ENCODE results near the gene GADD45A. TPM values are rescaled to one million over a fixed set of nuclear protein-coding genes. Genes with fewer than 3 reads are reported as not detected.
"Not testable (repeated sequence)": the region's sequence is repeated elsewhere in the genome, so short reads cannot be mapped to it uniquely, and the experiment has no call there.

GADD45A gene
- total RNA-seq, 1 donor from 2014 or later: 66.0 TPM

GRCh38 chr1:67650061-67650460 is 34.9 kb upstream of the GADD45A start:
- Mint-ChIP-seq H3K27ac (no peak overlapping the region), H3K4me1 (ENCODE audit: unreplicated experiment) (no peaks in the 10 kb centered on the region), H3K27me3 (no peaks in the 10 kb centered on the region), H3K36me3 (no peaks in the 10 kb centered on the region), H3K4me3 (no peak overlapping the region), H3K9me3 (no peaks in the 10 kb centered on the region)
- no peak for TF ChIP-seq CTCF (conservative IDR thresholded peaks at IDR 0.05)
- DNase-seq (ENCODE audit: extremely low spot score, unreplicated experiment): no peak

GRCh38 chr1:67651031-67651430 is 34.0 kb upstream of the GADD45A start:
- H3K27ac Mint-ChIP-seq: no peak overlapping the region
- no peaks in the 10 kb centered on the region for H3K9me3 Mint-ChIP-seq

GRCh38 chr1:67652800-67653199 is 32.2 kb upstream of the GADD45A start:
- H3K36me3 Mint-ChIP-seq: no peaks in the 10 kb centered on the region
- H3K9me3 Mint-ChIP-seq: no peaks in the 10 kb centered on the region
- no peak for DNase-seq (ENCODE audit: extremely low spot score, unreplicated experiment)
- TF ChIP-seq CTCF (conservative IDR thresholded peaks at IDR 0.05): no peak
- H3K27ac Mint-ChIP-seq: no peak overlapping the region
- H3K4me1 Mint-ChIP-seq (ENCODE audit: unreplicated experiment): no peaks in the 10 kb centered on the region
- H3K4me3 Mint-ChIP-seq: no peak overlapping the region
- no peaks in the 10 kb centered on the region for H3K27me3 Mint-ChIP-seq

More at GRCh38 chr1:67651031-67651430, 34.0 kb upstream of the GADD45A start:
- TF ChIP-seq CTCF (conservative IDR thresholded peaks at IDR 0.05): no peak
- no peak overlapping the region for H3K4me3 Mint-ChIP-seq
- H3K36me3 Mint-ChIP-seq: no peaks in the 10 kb centered on the region
- DNase-seq (ENCODE audit: extremely low spot score, unreplicated experiment): no peak
- no peaks in the 10 kb centered on the region for H3K4me1 Mint-ChIP-seq (ENCODE audit: unreplicated experiment)
- no peaks in the 10 kb centered on the region for H3K27me3 Mint-ChIP-seq

- no peak overlapping the region for H3K4me3 Mint-ChIP-seq
- TF ChIP-seq CTCF (conservative IDR thresholded peaks at IDR 0.05): no peak
- no peaks in the 10 kb centered on the region for H3K36me3 Mint-ChIP-seq
- DNase-seq (ENCODE audit: extremely low spot score, unreplicated experiment): no peak
- no peaks in the 10 kb centered on the region for H3K27me3 Mint-ChIP-seq
- H3K9me3 Mint-ChIP-seq: no peaks in the 10 kb centered on the region
- no peak overlapping the region for H3K27ac Mint-ChIP-seq
- H3K4me1 Mint-ChIP-seq (ENCODE audit: unreplicated experiment): no peaks in the 10 kb centered on the region
These were observed 31.7 kb upstream of the GADD45A start for GRCh38 chr1:67653304-67653703.

- TF ChIP-seq CTCF (conservative IDR thresholded peaks at IDR 0.05): no peak
- no peaks in the 10 kb centered on the region for H3K36me3 Mint-ChIP-seq
- no peaks in the 10 kb centered on the region for H3K9me3 Mint-ChIP-seq
- no peak for DNase-seq (ENCODE audit: extremely low spot score, unreplicated experiment)
- no peak overlapping the region for H3K4me3 Mint-ChIP-seq
- H3K27ac Mint-ChIP-seq: no peak overlapping the region
- H3K4me1 Mint-ChIP-seq (ENCODE audit: unreplicated experiment): no peaks in the 10 kb centered on the region
- no peaks in the 10 kb centered on the region for H3K27me3 Mint-ChIP-seq
These were observed 29.4 kb upstream of the GADD45A start for GRCh38 chr1:67655581-67655980.

GRCh38 chr1:67657152-67657551 is 27.8 kb upstream of the GADD45A start:
- not testable (repeated sequence) for H3K4me1 Mint-ChIP-seq (ENCODE audit: unreplicated experiment); H3K9me3 Mint-ChIP-seq; DNase-seq (ENCODE audit: extremely low spot score, unreplicated experiment); H3K4me3 Mint-ChIP-seq; H3K27ac Mint-ChIP-seq; H3K36me3 Mint-ChIP-seq; H3K27me3 Mint-ChIP-seq

Data from type B pancreatic cell (in vitro differentiated cells).